GM15510 (cell line): Measurements from ENCODE around the gene ZSWIM4.
A peak's percentile ranks its signal among the peaks of the same experiment; 100 is the strongest.

Experiments used
- POLR2A ChIP-seq: IDR thresholded peaks from 3 replicates; pipeline ENCODE4 v1.6.1; 2011; ENCODE audit warnings: borderline replicate concordance; ENCODE audit not compliant: insufficient read length; ENCODE audit errors: extremely low read depth

The ZSWIM4 gene

GRCh38 chr19:13794757-13795589 lies at the start of gene ZSWIM4:
TSS of gene ZSWIM4 (plus strand) at chr19:13795443. CDS start at chr19:13795649, 206 bp downstream.
- peak; percentile 45 for TF ChIP-seq POLR2A

- TF ChIP-seq POLR2A: no peak
These were observed 48.2 kb upstream of the ZSWIM4 start for GRCh38 chr19:13747098-13747453.

- TF ChIP-seq POLR2A: no peak
These were observed 46.9 kb upstream of the ZSWIM4 start for GRCh38 chr19:13748169-13748828.

GRCh38 chr19:13751436-13751835 lies 43.8 kb upstream of the ZSWIM4 start:
- no peak for TF ChIP-seq POLR2A

GRCh38 chr19:13756210-13756609 lies 39.0 kb upstream of the ZSWIM4 start:
- no peak for TF ChIP-seq POLR2A

- no peak for TF ChIP-seq POLR2A
These were observed 37.2 kb upstream of the ZSWIM4 start for GRCh38 chr19:13757805-13758772.

GRCh38 chr19:13758795-13759194 lies 36.4 kb upstream of the ZSWIM4 start:
- no peak for TF ChIP-seq POLR2A

GRCh38 chr19:13761423-13761822 lies 33.8 kb upstream of the ZSWIM4 start:
- no peak for TF ChIP-seq POLR2A

GRCh38 chr19:13762635-13763235 lies 32.5 kb upstream of the ZSWIM4 start:
- TF ChIP-seq POLR2A: no peak

- no peak for TF ChIP-seq POLR2A
These were observed 32.0 kb upstream of the ZSWIM4 start for GRCh38 chr19:13763265-13763664.

GRCh38 chr19:13764101-13764807 lies 31.0 kb upstream of the ZSWIM4 start, which contains the start of gene MRI1:
TSS of gene MRI1 (plus strand) at chr19:13764522. CDS start at chr19:13764589, 67 bp downstream.
- TF ChIP-seq POLR2A: peak; percentile 74

GRCh38 chr19:13764821-13765394 lies 30.3 kb upstream of the ZSWIM4 start:
- TF ChIP-seq POLR2A: no peak

- no peak for TF ChIP-seq POLR2A
These were observed 29.7 kb upstream of the ZSWIM4 start for GRCh38 chr19:13765395-13766094.

- no peak for TF ChIP-seq POLR2A
These were observed 29.2 kb upstream of the ZSWIM4 start for GRCh38 chr19:13766095-13766481.

- no peak for TF ChIP-seq POLR2A
These were observed 26.7 kb upstream of the ZSWIM4 start for GRCh38 chr19:13768510-13768909.
